Ovary (tissue), 9 donors: ENCODE measurements around the gene MAP2K2. TPM values are rescaled to one million over a fixed set of nuclear protein-coding genes. Genes with fewer than 3 reads are reported as not detected.

ENCODE experiments used
- DNase-seq, 5 donors: peaks; one replicate each; pipeline ENCODE4 v3.0.0-alpha.2; 2019 to 2020
- H3K27ac ChIP-seq, 2 donors: fragments of 200-600 bp; one replicate each; pipeline versions ENCODE4 v1.5.1 to v1.8.0; 2019 to 2022
- H3K27me3 ChIP-seq: fragments of 200-600 bp; one replicate; pipeline ENCODE4 v1.8.0; 2022
- H3K36me3 ChIP-seq: fragments of 200-600 bp; sonication (generic); one replicate; pipeline ENCODE4 v1.5.1; 2019
- H3K4me1 ChIP-seq: one replicate; pipeline ENCODE4 v1.8.1; 2013; ENCODE audit warnings: mild to moderate bottlenecking, moderate library complexity; ENCODE audit not compliant: insufficient read depth
- H3K4me3 ChIP-seq: fragments of 200-600 bp; sonication (generic); one replicate; pipeline ENCODE4 v1.5.1; 2017
- H3K9me3 ChIP-seq, 2 donors: fragments of 200-600 bp in 1 of 2; sonication (generic) in 1 of 2; one replicate each; pipeline versions ENCODE4 v1.5.1 to v1.8.1; 2013 to 2019; ENCODE audit warnings: mild to moderate bottlenecking in 1 of 2, moderate library complexity in 1 of 2
- EP300 ChIP-seq: sonication (generic); formaldehyde crosslinking; IDR thresholded peaks from one replicate; pipeline ENCODE4 v1.6.1; 2017; ENCODE audit warnings: antibody characterized with exemption
- POLR2A ChIP-seq: fragments of 450-650 bp; IDR thresholded peaks from one replicate; pipeline ENCODE4 v1.6.1; 2017; ENCODE audit warnings: antibody characterized with exemption, mild to moderate bottlenecking, moderate library complexity
- WGBS, 3 donors: extraction: QIAGEN DNeasy Blood & Tissue Kit in 1 of 3; methylation state at CpG; one replicate each; pipeline versions ENCODE4 v1.1.5 to v1.1.7; 2013 to 2017; 5-methylcytosine and 5-hydroxymethylcytosine counted together
- intact Hi-C, 4 donors: fragments of 100-400 bp; cut with DNase I; formaldehyde crosslinking; loops; one replicate each; pipeline versions ENCODE4 v1.11.0 to v1.15.1; 2022 to 2023
- polyA plus RNA-seq, 2 donors: library from polyadenylated mRNA; stranded (reverse); fragments of 200-250 nt in 1 of 2; fragments of 350-450 nt in 1 of 2; fragmentation: Illumina TruSeq in 1 of 2; extraction: RNeasy Lipid Tissue Mini Kit (QIAGEN cat#74804) in 1 of 2; gene quantifications; one replicate each; pipeline ENCODE4 v1.2.3, GENCODE V29; 2013 to 2014
- total RNA-seq, 7 donors: library from RNA; depleted of rRNA in 2 of 7; stranded (reverse); fragments of >200 nt in 2 of 7; fragmentation: NEBNext Ultra II Directional in 3 of 7; extraction: Animal tissue kit (Norgen Biotek cat#: 25700) in 3 of 7; gene quantifications; one replicate each; pipeline versions ENCODE4 v1.1.0 to v1.2.4, GENCODE V29; 2016 to 2023
- TF ChIP-seq, protein P1 (sequence below), 3 donors: fragments of 450-650 bp in 2 of 3; fragments of 200-600 bp in 1 of 3; IDR thresholded peaks; one replicate each; pipeline versions ENCODE4 v1.5.1 to v1.8.0; 2016 to 2022; ENCODE audit warnings: antibody characterized with exemption in 3 of 3, mild to moderate bottlenecking in 1 of 3
- donor health status: DM: no; HTN: no; CAD: no; lungs with moderate emphysema.
- donor health status: DM: no; HTN: no; CAD: no.
- donor health status: Bipolar disorder and iron deficiency.
- donor health status: DM: yes; HTN: yes; CAD: no.
- donor health status: DM: no; HTN: no; CAD: no.
- donor health status: DM: yes; HTN: yes; CAD: no.

The MAP2K2 gene
- total and polyA plus RNA-seq, 9 donors, result 39.9 to 136 (median 116) TPM

DNA sequence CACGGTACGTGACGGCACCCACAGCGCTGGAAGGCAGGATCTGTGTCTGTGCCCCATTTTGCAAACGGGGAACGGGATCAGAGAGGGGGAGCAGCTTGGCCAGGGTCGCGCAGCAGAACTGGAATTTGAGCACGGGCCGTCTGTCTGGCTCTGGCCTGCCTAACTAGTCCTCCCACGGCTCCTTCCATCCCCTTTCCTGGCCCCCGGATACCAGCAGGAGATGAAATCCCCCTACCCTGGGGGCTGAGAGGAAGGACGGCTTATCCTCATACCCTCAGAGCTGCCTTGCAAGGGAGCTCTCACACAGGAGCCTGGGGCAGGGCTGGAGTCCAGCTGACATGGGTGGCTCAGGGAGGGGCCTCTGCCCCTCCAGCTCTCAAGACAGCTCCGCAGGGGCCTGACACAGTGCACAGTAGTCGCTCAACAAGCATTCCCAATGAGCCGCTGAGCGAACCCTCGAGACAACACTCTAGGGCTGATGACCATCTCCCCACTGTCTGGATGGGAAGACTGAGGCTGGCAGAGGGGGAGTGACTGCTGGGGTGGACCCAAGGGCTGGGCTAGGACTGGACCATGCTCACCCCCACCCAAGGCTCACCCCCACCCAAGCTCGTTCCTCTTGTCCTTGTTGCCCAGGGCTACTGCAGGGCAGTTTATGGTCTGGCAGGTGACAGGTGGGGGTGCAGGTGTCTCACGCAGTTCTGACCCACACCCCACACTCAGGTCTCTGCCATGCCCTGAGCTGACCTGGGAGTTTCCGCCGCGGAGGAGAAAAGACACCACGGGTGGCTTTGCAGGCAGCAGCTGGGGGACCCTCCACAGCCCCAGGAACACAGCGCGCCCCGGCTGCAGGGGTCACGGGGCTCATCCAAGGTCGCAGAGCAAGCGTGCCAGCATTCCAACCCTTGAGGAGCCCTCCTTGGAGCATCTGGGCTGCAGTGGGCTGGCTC is 61.2 kb downstream of the MAP2K2 start:
- H3K4me1 ChIP-seq, result peaks cover 52% of the 10 kb centered on the region
- no peaks in the 10 kb centered on the region for H3K36me3 ChIP-seq
- H3K4me3 ChIP-seq, result peak overlapping the region; percentile 67
- WGBS, 3 donors, result 48 to 51% (median 50%) methylated on average over 23 to 30 of the region's 30 CpGs
- intact Hi-C loops, result loop anchor here in 1 of 4 donors (5.0 kb wide), 1 partner anchor 60 kb away; the partner anchor contains the start of gene MAP2K2
- H3K27me3 ChIP-seq, result no peaks in the 10 kb centered on the region
- TF ChIP-seq, protein P1, sequence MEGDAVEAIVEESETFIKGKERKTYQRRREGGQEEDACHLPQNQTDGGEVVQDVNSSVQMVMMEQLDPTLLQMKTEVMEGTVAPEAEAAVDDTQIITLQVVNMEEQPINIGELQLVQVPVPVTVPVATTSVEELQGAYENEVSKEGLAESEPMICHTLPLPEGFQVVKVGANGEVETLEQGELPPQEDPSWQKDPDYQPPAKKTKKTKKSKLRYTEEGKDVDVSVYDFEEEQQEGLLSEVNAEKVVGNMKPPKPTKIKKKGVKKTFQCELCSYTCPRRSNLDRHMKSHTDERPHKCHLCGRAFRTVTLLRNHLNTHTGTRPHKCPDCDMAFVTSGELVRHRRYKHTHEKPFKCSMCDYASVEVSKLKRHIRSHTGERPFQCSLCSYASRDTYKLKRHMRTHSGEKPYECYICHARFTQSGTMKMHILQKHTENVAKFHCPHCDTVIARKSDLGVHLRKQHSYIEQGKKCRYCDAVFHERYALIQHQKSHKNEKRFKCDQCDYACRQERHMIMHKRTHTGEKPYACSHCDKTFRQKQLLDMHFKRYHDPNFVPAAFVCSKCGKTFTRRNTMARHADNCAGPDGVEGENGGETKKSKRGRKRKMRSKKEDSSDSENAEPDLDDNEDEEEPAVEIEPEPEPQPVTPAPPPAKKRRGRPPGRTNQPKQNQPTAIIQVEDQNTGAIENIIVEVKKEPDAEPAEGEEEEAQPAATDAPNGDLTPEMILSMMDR (IDR thresholded peaks at IDR 0.05), result no peak
- no peak for TF ChIP-seq POLR2A
- no peak for TF ChIP-seq EP300
- DNase-seq, result peak in 2 of 5 donors; percentile 35 to 51
- no peaks in the 10 kb centered on the region for H3K9me3 ChIP-seq
- H3K27ac ChIP-seq, result peak overlapping the region in 1 of 2 donors; percentile 92

DNA sequence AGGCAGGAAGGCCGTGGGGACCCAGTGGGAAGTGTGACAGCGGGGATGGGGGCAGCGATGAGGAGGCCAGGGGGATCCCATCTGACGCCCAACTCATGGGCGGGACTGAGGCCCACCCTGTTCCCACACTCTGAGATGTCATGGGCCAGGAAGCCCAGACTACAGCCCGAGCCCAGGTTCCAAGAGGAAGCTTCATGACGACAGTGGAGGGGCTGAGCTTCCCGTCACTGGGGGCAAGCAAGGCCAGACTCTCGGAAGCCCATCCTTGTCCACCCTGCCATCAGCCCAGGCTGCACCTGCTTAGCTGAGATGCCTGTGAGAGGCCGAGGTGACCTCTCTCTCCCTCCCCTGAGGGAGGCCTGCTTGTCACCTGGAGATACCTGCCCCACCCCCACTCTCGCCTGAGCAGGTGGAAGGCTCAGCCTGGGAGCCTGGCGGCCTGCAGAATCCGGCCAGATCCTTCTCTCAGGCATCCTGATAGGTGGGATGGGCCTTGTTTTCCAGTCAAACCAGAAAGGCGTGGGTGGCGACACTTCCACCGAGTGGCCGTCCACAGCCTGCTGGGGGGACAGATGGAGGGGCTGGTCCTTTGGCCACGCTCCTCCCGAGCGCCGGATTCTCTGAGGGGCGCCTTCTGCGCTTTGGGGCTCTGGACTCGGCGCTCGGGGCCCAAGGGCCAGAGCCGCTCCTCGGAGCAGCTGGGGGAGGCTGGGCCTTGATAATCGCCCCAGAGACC is 62.1 kb downstream of the MAP2K2 start:
- Histone ChIP-seq H3K4me3 (peak overlapping the region; percentile 31), H3K9me3 (no peaks in the 10 kb centered on the region), H3K36me3 (no peaks in the 10 kb centered on the region), H3K27ac (peak overlapping the region; percentile 85 to 92), H3K4me1 (peaks cover 52% of the 10 kb centered on the region), H3K27me3 (no peaks in the 10 kb centered on the region)
- TF ChIP-seq, protein P1 (IDR thresholded peaks at IDR 0.05), result no peak
- TF ChIP-seq EP300, result no peak
- TF ChIP-seq POLR2A, result no peak
- intact Hi-C loops, result loop anchor here in 1 of 4 donors (5.0 kb wide), 1 partner anchor 60 kb away; the partner anchor contains the start of gene MAP2K2
- DNase-seq, result peak in 2 of 5 donors; percentile 44 to 46
- 48 to 62% (median 60%) methylated on average over 25 to 29 of the region's 29 CpGs for WGBS, 3 donors

DNA sequence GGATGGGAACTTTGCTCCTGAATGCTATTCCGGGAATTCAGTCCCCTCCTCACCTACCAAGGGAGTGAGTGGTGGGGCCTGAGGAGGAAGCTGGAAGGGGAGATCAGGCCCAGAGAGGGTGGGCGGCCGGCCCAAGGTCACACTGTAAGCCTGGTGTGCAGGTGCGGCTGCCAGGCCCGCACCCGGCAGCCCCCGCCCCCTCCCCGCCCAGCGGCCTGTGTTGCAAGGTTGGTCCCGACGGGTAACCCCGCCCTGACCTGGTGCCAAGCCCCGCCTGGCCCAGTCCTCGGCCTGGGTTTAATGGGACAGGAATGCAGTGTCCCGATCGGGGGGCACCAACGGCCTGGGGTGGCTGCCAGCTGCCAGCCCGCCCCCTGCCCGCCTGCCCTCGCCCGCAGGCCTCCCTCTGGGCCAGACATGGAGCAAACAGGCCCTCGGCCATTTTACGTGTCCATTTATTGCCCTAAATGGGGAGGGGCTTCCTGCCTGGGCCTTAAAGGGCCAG is 62.7 kb downstream of the MAP2K2 start:
- H3K27me3 ChIP-seq, result no peaks in the 10 kb centered on the region
- intact Hi-C loops, result loop anchor here in 1 of 4 donors (5.0 kb wide), 1 partner anchor 61 kb away; the partner anchor contains the start of gene MAP2K2
- H3K36me3 ChIP-seq, result no peaks in the 10 kb centered on the region
- no peak for TF ChIP-seq EP300
- peak overlapping the region; percentile 85 to 92 for H3K27ac ChIP-seq
- peak overlapping the region; percentile 31 for H3K4me3 ChIP-seq
- no peaks in the 10 kb centered on the region for H3K9me3 ChIP-seq
- WGBS, 3 donors, result 11 to 23% (median 18%) methylated on average over 18 to 23 of the region's 23 CpGs
- peaks cover 52% of the 10 kb centered on the region for H3K4me1 ChIP-seq
- peak; percentile 65 to 80 (median 72) for DNase-seq

DNA sequence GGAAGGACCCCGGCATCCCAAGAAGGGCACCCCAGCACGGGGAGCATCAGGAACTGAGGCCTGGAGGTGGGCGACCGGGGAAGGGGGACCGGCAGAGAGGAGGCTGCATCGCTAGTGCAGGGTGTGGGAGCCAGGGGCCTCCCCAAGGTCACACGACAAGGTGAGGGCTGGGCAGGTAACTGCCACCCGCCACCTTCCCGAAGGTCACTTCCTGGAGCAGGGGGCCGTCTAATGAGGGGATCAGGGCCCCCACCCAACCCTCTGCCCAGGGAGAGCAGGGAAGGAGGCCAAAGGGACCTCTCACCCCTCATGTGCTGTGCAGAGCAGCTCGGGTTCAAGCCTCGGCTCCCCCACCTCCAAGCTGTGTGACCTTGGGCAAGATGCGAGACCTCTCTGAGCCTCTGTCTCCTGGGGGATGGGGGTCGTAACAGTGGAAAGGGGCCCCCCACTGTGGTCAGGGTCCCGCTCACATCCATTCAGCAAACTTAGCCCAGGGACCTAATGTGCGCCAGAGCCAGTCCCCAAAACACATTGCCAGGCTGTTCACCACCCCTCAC is 63.2 kb downstream of the MAP2K2 start:
- TF ChIP-seq POLR2A (no peak), EP300 (no peak)
- TF ChIP-seq, protein P1 (IDR thresholded peaks at IDR 0.05), result no peak
- H3K36me3 ChIP-seq, result no peaks in the 10 kb centered on the region
- H3K4me1 ChIP-seq, result peaks cover 52% of the 10 kb centered on the region
- H3K4me3 ChIP-seq, result peak overlapping the region; percentile 31
- WGBS, 3 donors, result 48 to 62% (median 61%) methylated on average over 13 to 16 of the region's 16 CpGs
- no peaks in the 10 kb centered on the region for H3K27me3 ChIP-seq
- peak overlapping the region; percentile 85 to 92 for H3K27ac ChIP-seq
- H3K9me3 ChIP-seq, result no peaks in the 10 kb centered on the region
- DNase-seq, result peak in 1 of 5 donors; percentile 36
- intact Hi-C loops, result loop anchor here in 1 of 4 donors (5.0 kb wide), 1 partner anchor 62 kb away; the partner anchor contains the start of gene MAP2K2
